HCT116 (cell line): Measurements from ENCODE around the gene SPTB. TPM values are rescaled to one million over a fixed set of nuclear protein-coding genes. Genes with fewer than 3 reads are reported as not detected.

Experiments used
- ATAC-seq: fragments of 200-7000 bp; cut with Tn5 transposase; 2 replicates; pipeline ENCODE4 v1.9.1; 2020; ENCODE audit warnings: mild to moderate bottlenecking, moderate library complexity
- BruUV-seq: library from RNA; stranded (reverse); fragments of 400-500 nt; replicated peaks from 2 replicates; lab custom pipeline; 2021; lab: Mats Ljungman, UMichigan
- CTCF ChIA-PET: fragments of 300-600 bp; sonication (Branson Sonifier 250); formaldehyde crosslinking; loops from one replicate; lab custom pipeline; 2021; ENCODE audit warnings: antibody characterized with exemption; lab: Charles Lee
- POLR2A ChIA-PET: fragments of 300-600, 350-600 bp; sonication (Branson Sonifier 250); formaldehyde crosslinking; loops from one replicate; lab custom pipeline; 2021; ENCODE audit warnings: antibody characterized with exemption; lab: Charles Lee
- RAD21 ChIA-PET, 2 experiments: fragments of 300-600 bp; sonication (Branson Sonifier 250); formaldehyde crosslinking; loops; one replicate each; lab custom pipeline; 2023; ENCODE audit warnings: low total read pairs in 2 of 2; ENCODE audit not compliant: uncharacterized antibody in 2 of 2, unreplicated experiment in 2 of 2, low non-redundant PET in 1 of 2; lab: Charles Lee
- DNase-seq: peaks from one replicate; pipeline ENCODE4 v3.0.0-alpha.2; 2010; ENCODE audit warnings: low read depth, low spot score
- H2AFZ ChIP-seq: fragments of 200-600 bp; shearing (Covaris generic), sonication (generic); 2 replicates; pipeline ENCODE4 v1.6.1; 2017; ENCODE audit warnings: low read depth, mixed run types, mixed read lengths, antibody characterized with exemption, low read length; ENCODE audit not compliant: poor library complexity, severe bottlenecking
- H3K27ac ChIP-seq: 2 replicates; pipeline ENCODE4 v1.5.1; 2012; ENCODE audit warnings: low read depth, low read length
- H3K27me3 ChIP-seq: fragments of 200-600 bp; sonication (generic); 2 replicates; pipeline ENCODE4 v1.6.1; 2016; ENCODE audit warnings: mixed run types, low read length, mixed read lengths; ENCODE audit not compliant: insufficient read depth
- H3K36me3 ChIP-seq, 2 experiments: fragments of 200-500 bp in 1 of 2; fragments of 200-600 bp in 1 of 2; sonication (Bioruptor generic) in 1 of 2; sonication (generic) in 1 of 2; 2 replicates each; pipeline versions ENCODE4 v1.5.1 to v1.6.1; 2014 to 2016; ENCODE audit warnings: low read length in 2 of 2, inconsistent platforms in 1 of 2, mixed read lengths in 1 of 2, mixed run types in 1 of 2; ENCODE audit not compliant: insufficient read depth in 2 of 2, control insufficient read depth in 1 of 2
- H3K4me1 ChIP-seq, 2 experiments: fragments of 200-600 bp in 1 of 2; sonication (generic) in 1 of 2; 2 replicates each; pipeline versions ENCODE4 v1.5.1 to v1.6.1; 2012 to 2017; ENCODE audit warnings: low read length in 2 of 2, inconsistent platforms in 1 of 2, mild to moderate bottlenecking in 1 of 2, mixed read lengths in 1 of 2, mixed run types in 1 of 2, moderate library complexity in 1 of 2; ENCODE audit not compliant: insufficient read depth in 2 of 2, control insufficient read depth in 1 of 2
- H3K4me2 ChIP-seq: fragments of 200-600 bp; sonication (generic); 2 replicates; pipeline ENCODE4 v1.6.1; 2017; ENCODE audit warnings: mixed run types, low read length, mixed read lengths
- H3K4me3 ChIP-seq, 2 experiments: fragments of 200-600 bp in 1 of 2; sonication (generic) in 1 of 2; replicated peaks in 1 of 2; 2 replicates each; pipeline ENCODE4 v1.5.1; 2011 to 2016; ENCODE audit warnings: low read length in 2 of 2, control low read depth in 1 of 2, low read depth in 1 of 2, mild to moderate bottlenecking in 1 of 2, mixed read lengths in 1 of 2, mixed run types in 1 of 2
- H3K79me2 ChIP-seq: fragments of 200-600 bp; sonication (generic); 2 replicates; pipeline ENCODE4 v1.6.1; 2017; ENCODE audit warnings: mild to moderate bottlenecking, mixed run types, low read length, moderate library complexity, mixed read lengths; ENCODE audit not compliant: insufficient read depth
- H3K9ac ChIP-seq: fragments of 200-600 bp; sonication (generic); 2 replicates; pipeline ENCODE4 v1.6.1; 2016; ENCODE audit warnings: low read length, mixed read lengths
- H3K9me2 ChIP-seq: fragments of 200-600 bp; sonication (generic), shearing (Covaris generic); 2 replicates; pipeline ENCODE4 v1.6.1; 2017; ENCODE audit warnings: mixed run types, mild to moderate bottlenecking, moderate library complexity; ENCODE audit not compliant: insufficient read depth
- H3K9me3 ChIP-seq, 2 experiments: fragments of 200-500 bp in 1 of 2; fragments of 200-600 bp in 1 of 2; sonication (Bioruptor generic) in 1 of 2; sonication (generic) in 1 of 2; 2 replicates each; pipeline ENCODE4 v1.6.1; 2014 to 2017; ENCODE audit warnings: low read length in 2 of 2, mixed read lengths in 2 of 2, inconsistent platforms in 1 of 2, low read depth in 1 of 2, mild to moderate bottlenecking in 1 of 2, mixed run types in 1 of 2, moderate library complexity in 1 of 2; ENCODE audit not compliant: control insufficient read depth in 1 of 2, insufficient read depth in 1 of 2
- H4K20me1 ChIP-seq: fragments of 200-600 bp; sonication (generic), shearing (Covaris generic); 2 replicates; pipeline ENCODE4 v1.6.1; 2017; ENCODE audit warnings: mixed run types, mild to moderate bottlenecking, moderate library complexity; ENCODE audit not compliant: insufficient read depth
- CEBPB ChIP-seq: IDR thresholded peaks from 2 replicates; pipeline ENCODE4 v1.6.1; 2012; ENCODE audit warnings: low read depth
- EGR1 ChIP-seq: IDR thresholded peaks from 2 replicates; pipeline ENCODE4 v1.6.1; 2012; ENCODE audit warnings: low read depth
- ELF1 ChIP-seq: IDR thresholded peaks from 2 replicates; pipeline ENCODE4 v1.6.1; 2012; ENCODE audit warnings: low read depth, borderline replicate concordance
- EZH2 ChIP-seq: fragments of 200-600 bp; sonication (generic); IDR thresholded peaks from 2 replicates; pipeline ENCODE4 v1.6.1; 2017; ENCODE audit warnings: antibody characterized with exemption, mixed run types
- EZH2phosphoT487 ChIP-seq: fragments of 200-600 bp; IDR thresholded peaks from 2 replicates; pipeline ENCODE4 v1.6.1; 2018; ENCODE audit warnings: antibody characterized with exemption, borderline replicate concordance
- JUND ChIP-seq: IDR thresholded peaks from 2 replicates; pipeline ENCODE4 v1.6.1; 2012
- RAD21 ChIP-seq: IDR thresholded peaks from 2 replicates; pipeline ENCODE4 v1.6.1; 2012; ENCODE audit warnings: low read depth, mild to moderate bottlenecking
- SRF ChIP-seq: IDR thresholded peaks from 2 replicates; pipeline ENCODE4 v1.6.1; 2012; ENCODE audit warnings: low read depth
- TCF7L2 ChIP-seq: IDR thresholded peaks from 2 replicates; pipeline ENCODE4 v1.7.0; 2011; ENCODE audit warnings: borderline replicate concordance, inconsistent platforms; ENCODE audit not compliant: insufficient read depth, insufficient read length; ENCODE audit errors: extremely low read depth
- ZFX ChIP-seq: fragments of 450-650 bp; IDR thresholded peaks from 2 replicates; pipeline ENCODE4 v1.6.1; 2017
- ZNF274 ChIP-seq: fragments of 200-500 bp; sonication (Bioruptor generic); IDR thresholded peaks from 2 replicates; pipeline ENCODE4 v1.6.1; 2014; ENCODE audit warnings: mild to moderate bottlenecking, low read depth, low read length, inconsistent platforms
- intact Hi-C: fragments of 100-400 bp; cut with micrococcal nuclease; formaldehyde crosslinking; loops from 2 replicates; pipeline ENCODE4 v1.10.0; 2022
- total RNA-seq: library from RNA; stranded (reverse); gene quantifications from one replicate; pipeline ENCODE4 v1.2.1, GENCODE V29; 2021; ENCODE audit not compliant: unreplicated experiment
- TF ChIP-seq, protein P1 (sequence below), 3 experiments: fragments of 200-600 bp in 1 of 3; sonication (generic) in 1 of 3; IDR thresholded peaks in 2 of 3; conservative IDR thresholded peaks in 1 of 3; 2 replicates each; pipeline ENCODE4 v1.5.1; 2012 to 2017; ENCODE audit warnings: low read depth in 2 of 3, low read length in 2 of 3, antibody characterized with exemption in 1 of 3, borderline replicate concordance in 1 of 3, control low read depth in 1 of 3, mild to moderate bottlenecking in 1 of 3, mixed read lengths in 1 of 3, mixed run types in 1 of 3, moderate library complexity in 1 of 3; ENCODE audit not compliant: insufficient read depth in 1 of 3
- TF ChIP-seq, protein P2 (sequence below): IDR thresholded peaks from 2 replicates; pipeline ENCODE4 v1.6.1; 2012
- TF ChIP-seq, protein P3 (sequence below): IDR thresholded peaks from 2 replicates; pipeline ENCODE4 v1.6.1; 2011; ENCODE audit warnings: mild to moderate bottlenecking, low read length, moderate library complexity; ENCODE audit not compliant: insufficient replicate concordance; ENCODE audit errors: extremely low read depth

SPTB gene
- total RNA-seq, 1 experiment from 2014 or later = 4.2 TPM

DNA sequence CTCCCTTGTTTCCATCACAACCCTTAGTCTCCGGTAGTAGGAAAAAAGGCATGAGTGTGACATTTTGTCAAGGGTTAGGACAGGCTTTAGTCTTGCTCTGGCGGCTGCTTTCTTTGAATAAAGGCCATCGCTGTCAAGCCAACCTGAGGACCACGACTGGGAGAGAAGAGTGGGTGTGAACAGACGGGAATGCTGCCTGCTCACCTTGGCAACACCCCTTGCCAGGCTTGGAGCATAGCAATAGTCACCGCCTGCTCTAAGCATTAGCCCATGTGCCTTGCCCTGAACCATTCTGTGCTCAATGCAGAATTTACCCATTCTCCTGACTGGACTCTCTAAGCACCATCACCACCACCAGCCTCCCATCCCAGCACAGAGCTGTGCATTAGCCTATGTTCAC lies 36.2 kb downstream of the SPTB start (continued):
- TF ChIP-seq, protein P1, sequence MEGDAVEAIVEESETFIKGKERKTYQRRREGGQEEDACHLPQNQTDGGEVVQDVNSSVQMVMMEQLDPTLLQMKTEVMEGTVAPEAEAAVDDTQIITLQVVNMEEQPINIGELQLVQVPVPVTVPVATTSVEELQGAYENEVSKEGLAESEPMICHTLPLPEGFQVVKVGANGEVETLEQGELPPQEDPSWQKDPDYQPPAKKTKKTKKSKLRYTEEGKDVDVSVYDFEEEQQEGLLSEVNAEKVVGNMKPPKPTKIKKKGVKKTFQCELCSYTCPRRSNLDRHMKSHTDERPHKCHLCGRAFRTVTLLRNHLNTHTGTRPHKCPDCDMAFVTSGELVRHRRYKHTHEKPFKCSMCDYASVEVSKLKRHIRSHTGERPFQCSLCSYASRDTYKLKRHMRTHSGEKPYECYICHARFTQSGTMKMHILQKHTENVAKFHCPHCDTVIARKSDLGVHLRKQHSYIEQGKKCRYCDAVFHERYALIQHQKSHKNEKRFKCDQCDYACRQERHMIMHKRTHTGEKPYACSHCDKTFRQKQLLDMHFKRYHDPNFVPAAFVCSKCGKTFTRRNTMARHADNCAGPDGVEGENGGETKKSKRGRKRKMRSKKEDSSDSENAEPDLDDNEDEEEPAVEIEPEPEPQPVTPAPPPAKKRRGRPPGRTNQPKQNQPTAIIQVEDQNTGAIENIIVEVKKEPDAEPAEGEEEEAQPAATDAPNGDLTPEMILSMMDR (IDR thresholded peaks at IDR 0.05 in 2 of 3, conservative IDR thresholded peaks at IDR 0.05 in 1 of 3; ENCODE audit: borderline replicate concordance in 1 of 3, insufficient read depth in 1 of 3, low read depth in 2 of 3, low read length in 2 of 3) = no peak
- TF ChIP-seq ELF1 (no peak), CEBPB (no peak), EZH2 (no peak)

DNA sequence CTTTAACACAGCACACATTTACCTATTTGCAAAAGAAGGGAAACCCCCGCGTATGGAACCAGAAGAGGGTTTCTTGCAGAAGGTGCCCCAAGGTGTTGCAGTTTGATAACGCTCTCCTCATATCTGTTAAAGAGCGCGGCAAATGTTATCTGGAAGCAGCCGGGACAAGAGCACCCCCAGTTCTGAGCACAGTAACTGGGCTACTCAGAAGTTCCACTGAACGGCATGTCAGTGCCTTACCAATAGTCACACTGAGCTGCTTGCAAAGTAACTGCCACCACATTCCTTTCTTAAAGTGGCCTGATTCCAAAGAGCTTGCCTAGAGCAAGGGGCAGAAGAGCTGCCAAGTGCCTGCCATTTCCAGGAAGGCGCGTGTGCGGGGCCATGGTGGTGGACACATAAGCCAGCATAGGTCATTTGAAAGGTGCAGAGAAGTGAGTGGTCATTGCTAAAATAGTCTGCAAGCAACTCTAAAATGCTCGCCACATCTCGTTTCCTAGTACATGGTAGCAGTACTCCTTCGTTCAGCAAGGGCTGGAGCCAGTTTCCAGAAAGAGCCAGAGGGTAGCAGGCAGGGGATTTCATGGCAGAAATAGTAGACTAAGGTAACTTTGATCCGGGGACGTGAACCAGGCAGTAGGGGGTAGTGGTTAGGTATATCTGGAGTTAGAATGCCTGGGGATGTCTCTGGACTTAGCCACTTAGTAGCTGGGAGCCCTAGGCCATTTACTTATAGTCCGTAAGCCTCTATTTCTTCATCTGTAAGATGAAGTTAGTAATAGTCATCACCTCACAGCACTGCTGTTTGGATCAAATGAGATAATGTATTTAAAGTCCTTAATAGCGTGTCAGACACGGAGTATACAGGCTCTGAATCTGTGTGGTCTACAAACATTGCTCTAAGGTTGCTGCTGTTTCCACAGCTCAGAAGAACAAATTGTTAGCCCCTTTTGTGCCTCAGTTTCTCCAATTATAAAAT lies 37.6 kb downstream of the SPTB start:
- ChIA-PET CTCF (interaction anchor here (0.6 to 2.0 kb wide), 4 partner anchors 12 to 204 kb away, joined by 3 to 7 read pairs (median 4); partner anchors contain the start of gene SPTB), POLR2A (no interaction called here), RAD21 (no interaction called here)
- Histone ChIP-seq H3K36me3 (no peaks in the 10 kb centered on the region), H3K4me1 (peaks cover 20 to 36% of the 10 kb centered on the region in 2 experiments), H3K79me2 (no peaks in the 10 kb centered on the region), H3K9me3 (no peaks in the 10 kb centered on the region), H2AFZ (no peak overlapping the region), H3K4me2 (no peak overlapping the region), H3K4me3 (no peak overlapping the region), H3K27me3 (peaks cover 37% of the 10 kb centered on the region), H3K9ac (no peak overlapping the region), H4K20me1 (no peaks in the 10 kb centered on the region), H3K9me2 (no peaks in the 10 kb centered on the region), H3K27ac (no peak overlapping the region)
- ATAC-seq = no peak
- intact Hi-C loops = no loop called here
- no TSS peak for BruUV-seq
- TF ChIP-seq EZH2 (no peak), JUND (no peak), EZH2phosphoT487 (no peak), ZFX (no peak), SRF (no peak), ZNF274 (no peak), TCF7L2 (no peak), EGR1 (no peak), RAD21 (no peak)
- TF ChIP-seq, protein P1 (IDR thresholded peaks at IDR 0.05 in 2 of 3, conservative IDR thresholded peaks at IDR 0.05 in 1 of 3; ENCODE audit: borderline replicate concordance in 1 of 3, insufficient read depth in 1 of 3, low read depth in 2 of 3, low read length in 2 of 3) = no peak
- TF ChIP-seq, protein P2, sequence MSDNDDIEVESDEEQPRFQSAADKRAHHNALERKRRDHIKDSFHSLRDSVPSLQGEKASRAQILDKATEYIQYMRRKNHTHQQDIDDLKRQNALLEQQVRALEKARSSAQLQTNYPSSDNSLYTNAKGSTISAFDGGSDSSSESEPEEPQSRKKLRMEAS = no peak
- TF ChIP-seq, protein P3, sequence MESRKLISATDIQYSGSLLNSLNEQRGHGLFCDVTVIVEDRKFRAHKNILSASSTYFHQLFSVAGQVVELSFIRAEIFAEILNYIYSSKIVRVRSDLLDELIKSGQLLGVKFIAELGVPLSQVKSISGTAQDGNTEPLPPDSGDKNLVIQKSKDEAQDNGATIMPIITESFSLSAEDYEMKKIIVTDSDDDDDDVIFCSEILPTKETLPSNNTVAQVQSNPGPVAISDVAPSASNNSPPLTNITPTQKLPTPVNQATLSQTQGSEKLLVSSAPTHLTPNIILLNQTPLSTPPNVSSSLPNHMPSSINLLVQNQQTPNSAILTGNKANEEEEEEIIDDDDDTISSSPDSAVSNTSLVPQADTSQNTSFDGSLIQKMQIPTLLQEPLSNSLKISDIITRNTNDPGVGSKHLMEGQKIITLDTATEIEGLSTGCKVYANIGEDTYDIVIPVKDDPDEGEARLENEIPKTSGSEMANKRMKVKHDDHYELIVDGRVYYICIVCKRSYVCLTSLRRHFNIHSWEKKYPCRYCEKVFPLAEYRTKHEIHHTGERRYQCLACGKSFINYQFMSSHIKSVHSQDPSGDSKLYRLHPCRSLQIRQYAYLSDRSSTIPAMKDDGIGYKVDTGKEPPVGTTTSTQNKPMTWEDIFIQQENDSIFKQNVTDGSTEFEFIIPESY = no peak
- DNase-seq = no peak
